Measurements from ENCODE around the gene SEC31B.

DNA sequence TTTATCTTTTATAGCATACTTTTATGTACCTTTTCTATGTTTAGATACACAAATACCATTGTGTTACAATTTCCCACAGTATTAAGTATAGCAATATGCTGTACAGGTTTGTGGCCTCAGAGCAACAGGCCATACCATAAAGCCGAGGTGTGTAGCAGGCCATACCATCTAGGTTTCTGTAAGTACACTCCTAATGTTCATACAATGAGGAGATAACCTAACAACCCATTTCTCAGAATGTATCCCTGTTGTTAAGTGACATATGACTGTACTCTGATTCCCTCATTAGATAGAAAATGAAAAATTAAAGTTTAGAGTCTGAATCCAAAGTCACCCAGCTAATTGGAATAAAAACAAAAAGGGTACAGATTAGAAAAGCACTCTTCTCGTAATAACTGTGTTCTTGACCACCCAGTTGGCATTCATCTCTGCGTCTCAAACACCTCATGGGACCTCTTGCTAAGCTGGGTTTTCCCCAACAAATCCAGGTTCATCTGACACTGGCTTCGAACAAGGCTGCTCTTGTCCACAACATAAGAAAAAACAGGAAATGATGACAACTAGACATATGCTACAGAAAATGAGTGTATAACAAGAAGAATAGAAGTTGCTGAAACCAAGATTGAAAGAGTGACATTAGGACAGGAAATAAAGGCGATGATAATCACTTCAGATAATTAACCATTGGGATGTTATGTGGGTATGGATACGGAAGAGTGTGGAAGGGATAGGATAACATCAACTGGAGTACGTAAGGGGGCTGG, 8.6 kb upstream of the SEC31B start:
- TF ChIP-seq, protein P1, sequence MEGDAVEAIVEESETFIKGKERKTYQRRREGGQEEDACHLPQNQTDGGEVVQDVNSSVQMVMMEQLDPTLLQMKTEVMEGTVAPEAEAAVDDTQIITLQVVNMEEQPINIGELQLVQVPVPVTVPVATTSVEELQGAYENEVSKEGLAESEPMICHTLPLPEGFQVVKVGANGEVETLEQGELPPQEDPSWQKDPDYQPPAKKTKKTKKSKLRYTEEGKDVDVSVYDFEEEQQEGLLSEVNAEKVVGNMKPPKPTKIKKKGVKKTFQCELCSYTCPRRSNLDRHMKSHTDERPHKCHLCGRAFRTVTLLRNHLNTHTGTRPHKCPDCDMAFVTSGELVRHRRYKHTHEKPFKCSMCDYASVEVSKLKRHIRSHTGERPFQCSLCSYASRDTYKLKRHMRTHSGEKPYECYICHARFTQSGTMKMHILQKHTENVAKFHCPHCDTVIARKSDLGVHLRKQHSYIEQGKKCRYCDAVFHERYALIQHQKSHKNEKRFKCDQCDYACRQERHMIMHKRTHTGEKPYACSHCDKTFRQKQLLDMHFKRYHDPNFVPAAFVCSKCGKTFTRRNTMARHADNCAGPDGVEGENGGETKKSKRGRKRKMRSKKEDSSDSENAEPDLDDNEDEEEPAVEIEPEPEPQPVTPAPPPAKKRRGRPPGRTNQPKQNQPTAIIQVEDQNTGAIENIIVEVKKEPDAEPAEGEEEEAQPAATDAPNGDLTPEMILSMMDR (IDR thresholded peaks at IDR 0.05), result no peak
- TF ChIP-seq POLR2A (IDR thresholded peaks at IDR 0.05), result no peak

All from testis (tissue), 2 donors.